GM19240 (cell line): ENCODE measurements around the gene ASAP2.

Experiments used
- DNase-seq: peaks from one replicate; pipeline ENCODE4 v3.0.0; 2011; ENCODE audit warnings: low spot score; ENCODE audit not compliant: insufficient read length

ASAP2 gene

GRCh38 chr2:9179572-9180201, 26.9 kb upstream of the ASAP2 start:
- DNase-seq, result no peak

GRCh38 chr2:9184361-9184760, 22.3 kb upstream of the ASAP2 start:
- DNase-seq, result no peak

GRCh38 chr2:9187620-9188214, 18.9 kb upstream of the ASAP2 start:
- no peak for DNase-seq

- no peak for DNase-seq
Measured at GRCh38 chr2:9188823-9189222, 17.8 kb upstream of the ASAP2 start.

- DNase-seq, result no peak
Measured at GRCh38 chr2:9189901-9190300, 16.7 kb upstream of the ASAP2 start.

GRCh38 chr2:9191041-9191481, 15.6 kb upstream of the ASAP2 start:
- DNase-seq, result no peak

GRCh38 chr2:9192712-9193111, 13.9 kb upstream of the ASAP2 start:
- no peak for DNase-seq

- DNase-seq, result no peak
Measured at GRCh38 chr2:9194352-9194751, 12.3 kb upstream of the ASAP2 start.

GRCh38 chr2:9196637-9197036, 10.0 kb upstream of the ASAP2 start:
- no peak for DNase-seq

- no peak for DNase-seq
Measured at GRCh38 chr2:9197916-9198315, 8.7 kb upstream of the ASAP2 start.

- DNase-seq, result no peak
Measured at GRCh38 chr2:9199716-9200632, 6.6 kb upstream of the ASAP2 start.

- DNase-seq, result no peak
Measured at GRCh38 chr2:9200633-9201015, 6.0 kb upstream of the ASAP2 start.

- DNase-seq, result no peak
Measured at GRCh38 chr2:9201185-9201891, 5.3 kb upstream of the ASAP2 start.

- DNase-seq, result no peak
Measured at GRCh38 chr2:9203006-9203405, 3.6 kb upstream of the ASAP2 start.

- no peak for DNase-seq
Measured at GRCh38 chr2:9203876-9204275, 2.7 kb upstream of the ASAP2 start.

- DNase-seq, result no peak
Measured at GRCh38 chr2:9204939-9205338, 1.7 kb upstream of the ASAP2 start.

GRCh38 chr2:9205486-9205885, 1.1 kb upstream of the ASAP2 start:
- no peak for DNase-seq

GRCh38 chr2:9206991-9207640, 504 bp downstream of the ASAP2 start:
- DNase-seq, result no peak

GRCh38 chr2:9207641-9208311, 1.2 kb downstream of the ASAP2 start:
- no peak for DNase-seq

GRCh38 chr2:9208875-9209274, 2.3 kb downstream of the ASAP2 start:
- DNase-seq, result no peak

- DNase-seq, result no peak
Measured at GRCh38 chr2:9210030-9210429, 3.4 kb downstream of the ASAP2 start.
